Fibroblast of the aortic adventitia (primary cell): ENCODE measurements around the gene CC2D2A. TPM values are rescaled to one million over a fixed set of nuclear protein-coding genes. Genes with fewer than 3 reads are reported as not detected.

Source experiments
- DNase-seq: peaks from one replicate; pipeline ENCODE4 v3.0.0-alpha.2; 2010; ENCODE audit warnings: low read depth
- H3K4me3 ChIP-seq: 2 replicates; pipeline ENCODE4 v1.5.1; 2011; ENCODE audit warnings: low read depth, mild to moderate bottlenecking, control low read depth, low read length, moderate library complexity
- total RNA-seq: library from RNA; depleted of rRNA; stranded (reverse); fragments of >200 nt; gene quantifications from 2 replicates; pipeline ENCODE4 v1.2.3, GENCODE V29; 2012; ENCODE audit warnings: low replicate concordance
- TF ChIP-seq, protein P1 (sequence below): IDR thresholded peaks from 2 replicates; pipeline ENCODE4 v1.5.1; 2011; ENCODE audit warnings: mild to moderate bottlenecking, low read length, control low read depth, inconsistent platforms; ENCODE audit not compliant: insufficient read depth

Gene CC2D2A
- total RNA-seq, 1 donor, result 52.9 TPM

- TF ChIP-seq, protein P1, sequence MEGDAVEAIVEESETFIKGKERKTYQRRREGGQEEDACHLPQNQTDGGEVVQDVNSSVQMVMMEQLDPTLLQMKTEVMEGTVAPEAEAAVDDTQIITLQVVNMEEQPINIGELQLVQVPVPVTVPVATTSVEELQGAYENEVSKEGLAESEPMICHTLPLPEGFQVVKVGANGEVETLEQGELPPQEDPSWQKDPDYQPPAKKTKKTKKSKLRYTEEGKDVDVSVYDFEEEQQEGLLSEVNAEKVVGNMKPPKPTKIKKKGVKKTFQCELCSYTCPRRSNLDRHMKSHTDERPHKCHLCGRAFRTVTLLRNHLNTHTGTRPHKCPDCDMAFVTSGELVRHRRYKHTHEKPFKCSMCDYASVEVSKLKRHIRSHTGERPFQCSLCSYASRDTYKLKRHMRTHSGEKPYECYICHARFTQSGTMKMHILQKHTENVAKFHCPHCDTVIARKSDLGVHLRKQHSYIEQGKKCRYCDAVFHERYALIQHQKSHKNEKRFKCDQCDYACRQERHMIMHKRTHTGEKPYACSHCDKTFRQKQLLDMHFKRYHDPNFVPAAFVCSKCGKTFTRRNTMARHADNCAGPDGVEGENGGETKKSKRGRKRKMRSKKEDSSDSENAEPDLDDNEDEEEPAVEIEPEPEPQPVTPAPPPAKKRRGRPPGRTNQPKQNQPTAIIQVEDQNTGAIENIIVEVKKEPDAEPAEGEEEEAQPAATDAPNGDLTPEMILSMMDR, result no peak
- DNase-seq, result no peak
Observed at GRCh38 chr4:15541941-15542340, 72.3 kb downstream of the CC2D2A start.

DNA sequence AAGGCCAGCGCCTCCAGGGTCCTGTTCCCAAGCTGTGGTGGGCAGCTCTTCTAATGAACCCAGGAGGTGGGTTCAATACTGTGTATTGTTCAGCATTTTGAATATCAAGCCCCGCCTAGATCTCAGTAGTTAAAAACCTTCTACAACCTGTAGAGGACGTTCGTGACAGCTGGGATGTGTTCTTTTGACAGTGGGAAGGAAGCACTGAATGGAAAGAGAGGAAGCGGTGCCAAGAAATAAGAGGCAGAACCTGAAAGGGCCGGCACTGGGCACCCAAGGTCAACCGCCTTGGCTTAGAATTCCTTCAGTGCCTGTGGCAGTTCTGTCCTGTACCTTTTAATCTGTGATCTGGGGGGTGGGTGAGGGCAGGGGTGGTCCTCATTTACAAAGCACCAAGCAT lies 73.1 kb downstream of the CC2D2A start:
- no peak overlapping the region for H3K4me3 ChIP-seq
- no peak for DNase-seq
- TF ChIP-seq, protein P1, result no peak

More at GRCh38 chr4:15541941-15542340, 72.3 kb downstream of the CC2D2A start:
- H3K4me3 ChIP-seq, result no peak overlapping the region

DNA sequence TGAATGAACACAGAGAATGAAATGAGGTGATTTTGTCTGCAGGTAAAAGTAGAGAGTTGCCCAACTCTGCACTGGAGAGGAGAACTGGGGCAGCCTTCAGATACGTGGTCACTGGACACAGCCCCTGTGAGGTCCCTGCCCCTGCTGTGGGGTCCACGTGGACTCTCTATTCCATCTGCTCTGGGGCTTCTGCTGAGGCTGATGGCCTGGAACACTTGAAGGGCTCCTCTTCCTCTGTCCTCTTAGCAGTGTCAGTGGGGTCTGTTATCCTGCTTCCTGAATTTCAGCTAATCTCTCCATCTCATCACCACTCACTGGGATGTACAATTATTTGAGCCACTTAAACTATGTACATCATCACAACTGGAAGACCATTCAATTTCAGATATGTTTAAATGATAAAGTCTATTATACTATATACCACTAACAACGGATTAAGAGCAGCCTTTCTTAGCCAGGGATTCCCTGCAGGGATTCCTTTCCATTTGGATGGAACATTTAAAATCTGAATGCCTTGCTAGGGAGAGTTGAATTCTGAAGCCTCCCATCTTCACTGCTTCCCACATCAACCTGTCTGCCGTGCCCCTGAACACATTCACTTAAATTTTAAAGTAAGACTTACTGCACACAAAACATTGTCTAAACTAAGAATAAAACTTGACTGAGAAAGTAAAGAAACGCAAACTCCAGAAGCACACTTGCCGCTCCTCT lies 74.0 kb downstream of the CC2D2A start:
- TF ChIP-seq, protein P1, result no peak
- no peak overlapping the region for H3K4me3 ChIP-seq
- DNase-seq, result no peak

- TF ChIP-seq, protein P1, result no peak
- DNase-seq, result no peak
- H3K4me3 ChIP-seq, result no peak overlapping the region
Observed at GRCh38 chr4:15544248-15544729, 74.6 kb downstream of the CC2D2A start.

- TF ChIP-seq, protein P1, result no peak
Observed at GRCh38 chr4:15545371-15545770, 75.7 kb downstream of the CC2D2A start.

DNA sequence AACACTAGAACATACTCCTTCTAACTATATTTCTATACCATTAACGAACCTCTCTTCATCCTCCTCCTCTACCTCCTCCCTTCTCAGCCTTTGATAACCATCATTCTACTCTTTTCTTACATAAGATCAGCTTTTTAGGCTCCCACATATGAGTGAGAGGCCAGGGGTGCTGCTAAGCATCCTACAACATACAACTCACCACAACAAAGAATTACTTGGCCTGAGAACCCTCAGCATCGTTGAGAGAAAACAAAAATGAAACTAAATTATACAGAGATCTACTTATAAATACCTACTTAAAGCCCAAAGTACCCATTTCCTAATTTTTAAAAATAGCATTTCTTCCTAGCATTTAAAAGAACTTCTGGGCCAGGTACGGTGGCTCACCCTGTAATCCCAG lies 77.7 kb downstream of the CC2D2A start:
- no peak overlapping the region for H3K4me3 ChIP-seq
- TF ChIP-seq, protein P1, result no peak
- DNase-seq, result no peak

More at GRCh38 chr4:15545371-15545770, 75.7 kb downstream of the CC2D2A start:
- no peak for DNase-seq
- H3K4me3 ChIP-seq, result no peak overlapping the region
